ENCODE results near the gene MRPS6.

DNA sequence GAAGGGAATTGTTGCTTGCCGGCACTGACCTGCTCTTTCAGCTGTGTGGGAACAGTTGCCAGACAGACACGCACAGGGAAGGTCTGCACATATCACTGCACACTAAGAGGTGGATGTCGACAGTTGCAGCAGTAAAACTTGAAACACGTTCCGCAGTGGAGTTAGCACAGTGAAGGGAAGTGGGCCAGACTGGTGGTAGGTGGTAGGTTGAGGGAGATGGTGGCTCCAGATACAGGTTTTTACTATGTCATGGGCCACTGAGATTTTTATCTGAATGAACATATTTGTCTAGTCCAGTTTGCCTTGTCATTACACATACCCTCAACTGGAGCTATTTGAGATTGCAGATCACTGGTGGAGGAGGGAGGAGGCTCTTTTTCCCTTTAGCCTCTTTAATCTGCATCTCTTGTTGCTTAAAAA is 13.5 kb downstream of the MRPS6 start:
- TF ChIP-seq, protein P1, sequence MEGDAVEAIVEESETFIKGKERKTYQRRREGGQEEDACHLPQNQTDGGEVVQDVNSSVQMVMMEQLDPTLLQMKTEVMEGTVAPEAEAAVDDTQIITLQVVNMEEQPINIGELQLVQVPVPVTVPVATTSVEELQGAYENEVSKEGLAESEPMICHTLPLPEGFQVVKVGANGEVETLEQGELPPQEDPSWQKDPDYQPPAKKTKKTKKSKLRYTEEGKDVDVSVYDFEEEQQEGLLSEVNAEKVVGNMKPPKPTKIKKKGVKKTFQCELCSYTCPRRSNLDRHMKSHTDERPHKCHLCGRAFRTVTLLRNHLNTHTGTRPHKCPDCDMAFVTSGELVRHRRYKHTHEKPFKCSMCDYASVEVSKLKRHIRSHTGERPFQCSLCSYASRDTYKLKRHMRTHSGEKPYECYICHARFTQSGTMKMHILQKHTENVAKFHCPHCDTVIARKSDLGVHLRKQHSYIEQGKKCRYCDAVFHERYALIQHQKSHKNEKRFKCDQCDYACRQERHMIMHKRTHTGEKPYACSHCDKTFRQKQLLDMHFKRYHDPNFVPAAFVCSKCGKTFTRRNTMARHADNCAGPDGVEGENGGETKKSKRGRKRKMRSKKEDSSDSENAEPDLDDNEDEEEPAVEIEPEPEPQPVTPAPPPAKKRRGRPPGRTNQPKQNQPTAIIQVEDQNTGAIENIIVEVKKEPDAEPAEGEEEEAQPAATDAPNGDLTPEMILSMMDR (IDR thresholded peaks at IDR 0.05) = no peak
- TF ChIP-seq ZFX (IDR thresholded peaks at IDR 0.05; ENCODE audit: borderline replicate concordance) = no peak

Measured in 22Rv1 (cell line).